OCI-LY7 (cell line): ENCODE results near the gene CELF3. TPM values are rescaled to one million over a fixed set of nuclear protein-coding genes. Genes with fewer than 3 reads are reported as not detected.

Experiments
- BruUV-seq: library from RNA; stranded (reverse); fragments of 400-500 nt; replicated peaks from 2 replicates; lab custom pipeline; 2021; lab: Mats Ljungman, UMichigan
- CTCF ChIA-PET: fragments of 300-600 bp; sonication (Branson Sonifier 250); formaldehyde crosslinking; loops from one replicate; lab custom pipeline; 2022; ENCODE audit warnings: antibody characterized with exemption; ENCODE audit not compliant: unreplicated experiment; lab: Charles Lee
- POLR2A ChIA-PET: fragments of 300-600 bp; sonication (Branson Sonifier 250); formaldehyde crosslinking; loops from one replicate; lab custom pipeline; 2022; ENCODE audit warnings: antibody characterized with exemption; lab: Charles Lee
- DNase-seq: peaks from one replicate; pipeline ENCODE4 v3.0.0-alpha.2; 2015; ENCODE audit warnings: low spot score
- H2AFZ ChIP-seq: fragments of 200-600 bp; sonication (generic), shearing (Covaris generic); 2 replicates; pipeline ENCODE4 v1.6.1; 2014; ENCODE audit warnings: mild to moderate bottlenecking, antibody characterized with exemption, low read length, moderate library complexity
- H3K27ac ChIP-seq: fragments of 200-600 bp; sonication (generic); 2 replicates; pipeline ENCODE4 v1.5.1; 2014; ENCODE audit warnings: mixed run types, low read depth, mild to moderate bottlenecking, moderate library complexity, low read length, inconsistent platforms; ENCODE audit not compliant: poor library complexity, severe bottlenecking
- H3K36me3 ChIP-seq: fragments of 200-600 bp; sonication (generic); 2 replicates; pipeline ENCODE4 v1.6.1; 2014; ENCODE audit warnings: mild to moderate bottlenecking, antibody characterized with exemption, low read length, moderate library complexity, mixed read lengths; ENCODE audit not compliant: insufficient read depth
- H3K4me1 ChIP-seq: fragments of 200-600 bp; sonication (generic); 2 replicates; pipeline ENCODE4 v1.5.1; 2014; ENCODE audit warnings: mild to moderate bottlenecking, low read length; ENCODE audit not compliant: insufficient read depth, poor library complexity, severe bottlenecking
- H3K4me2 ChIP-seq: fragments of 200-600 bp; sonication (generic); 2 replicates; pipeline ENCODE4 v1.6.1; 2014; ENCODE audit warnings: mild to moderate bottlenecking, low read length
- H3K4me3 ChIP-seq: fragments of 200-600 bp; sonication (generic); 2 replicates; pipeline ENCODE4 v1.5.1; 2014; ENCODE audit warnings: mild to moderate bottlenecking, low read depth, low read length; ENCODE audit not compliant: poor library complexity, severe bottlenecking
- H3K79me2 ChIP-seq: fragments of 200-600 bp; sonication (generic); 2 replicates; pipeline ENCODE4 v1.6.1; 2016; ENCODE audit warnings: low read depth, mild to moderate bottlenecking, low read length, moderate library complexity, mixed read lengths; ENCODE audit not compliant: insufficient read depth
- H3K9me2 ChIP-seq: fragments of 200-600 bp; sonication (generic); 2 replicates; pipeline ENCODE4 v1.6.1; 2016; ENCODE audit warnings: mild to moderate bottlenecking, low read length, mixed read lengths; ENCODE audit not compliant: insufficient read depth
- H3K9me3 ChIP-seq: fragments of 200-600 bp; sonication (generic); 2 replicates; pipeline ENCODE4 v1.6.1; 2014; ENCODE audit warnings: mild to moderate bottlenecking, mixed run types, low read length, mixed read lengths
- H4K20me1 ChIP-seq: fragments of 200-600 bp; sonication (generic); 2 replicates; pipeline ENCODE4 v1.6.1; 2014; ENCODE audit warnings: mild to moderate bottlenecking, antibody characterized with exemption, low read length, moderate library complexity, mixed read lengths; ENCODE audit not compliant: insufficient read depth
- EZH2phosphoT487 ChIP-seq: fragments of 200-600 bp; sonication (generic); IDR thresholded peaks from 2 replicates; pipeline ENCODE4 v1.6.1; 2018; ENCODE audit warnings: low read depth, borderline replicate concordance, mild to moderate bottlenecking, mixed run types, antibody characterized with exemption, low read length, moderate library complexity, mixed read lengths
- intact Hi-C: fragments of 100-400 bp; cut with micrococcal nuclease; formaldehyde crosslinking; loops from one replicate; pipeline ENCODE4 v1.10.0; 2022; ENCODE audit not compliant: unreplicated experiment
- total RNA-seq, 2 experiments: library from RNA; depleted of rRNA in 1 of 2; stranded (reverse); fragments of >200 nt in 1 of 2; shearing (Covaris generic) in 1 of 2; gene quantifications; 2 replicates each; pipeline ENCODE4 v1.2.3, GENCODE V29; 2014 to 2022
- TF ChIP-seq, protein P1 (sequence below): fragments of 200-600 bp; sonication (generic); conservative IDR thresholded peaks from 2 replicates; pipeline ENCODE4 v1.5.1; 2014; ENCODE audit warnings: mild to moderate bottlenecking, antibody characterized with exemption, low read length, moderate library complexity, mixed read lengths

Gene CELF3
- total RNA-seq, 2 experiments from 2014 or later, result not detected

DNA sequence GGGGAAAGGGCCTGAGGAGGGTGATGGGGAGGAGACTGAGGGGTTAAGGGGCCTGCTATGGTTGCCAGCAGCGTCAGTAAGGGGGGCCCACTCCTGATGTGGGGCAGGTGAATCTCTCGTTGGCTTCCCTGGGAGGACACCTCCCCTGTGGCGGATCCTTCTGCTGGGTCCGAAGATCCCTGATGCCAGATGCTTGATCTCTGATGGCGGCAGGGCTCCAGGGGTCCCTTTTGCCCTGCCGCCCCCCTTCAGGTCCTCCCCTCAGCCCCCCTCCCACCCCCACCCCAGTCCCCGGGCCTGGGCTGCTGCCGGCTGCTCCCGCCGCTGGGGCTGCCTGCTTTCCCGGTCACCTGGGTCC lies 219 bp downstream of the CELF3 start:
- Histone ChIP-seq H2AFZ (no peak overlapping the region), H3K36me3 (no peaks in the 10 kb centered on the region), H3K9me2 (no peaks in the 10 kb centered on the region), H3K4me2 (no peak overlapping the region), H3K4me1 (peaks cover 10% of the 10 kb centered on the region), H4K20me1 (no peaks in the 10 kb centered on the region), H3K9me3 (no peaks in the 10 kb centered on the region), H3K4me3 (no peak overlapping the region), H3K79me2 (no peaks in the 10 kb centered on the region), H3K27ac (no peak overlapping the region)
- intact Hi-C loops, result loop anchor here (5.0 kb wide), 1 partner anchor 121 kb away; the partner anchor contains the start of gene C2CD4D
- DNase-seq, result no peak
- BruUV-seq, result no TSS peak
- TF ChIP-seq, protein P1, sequence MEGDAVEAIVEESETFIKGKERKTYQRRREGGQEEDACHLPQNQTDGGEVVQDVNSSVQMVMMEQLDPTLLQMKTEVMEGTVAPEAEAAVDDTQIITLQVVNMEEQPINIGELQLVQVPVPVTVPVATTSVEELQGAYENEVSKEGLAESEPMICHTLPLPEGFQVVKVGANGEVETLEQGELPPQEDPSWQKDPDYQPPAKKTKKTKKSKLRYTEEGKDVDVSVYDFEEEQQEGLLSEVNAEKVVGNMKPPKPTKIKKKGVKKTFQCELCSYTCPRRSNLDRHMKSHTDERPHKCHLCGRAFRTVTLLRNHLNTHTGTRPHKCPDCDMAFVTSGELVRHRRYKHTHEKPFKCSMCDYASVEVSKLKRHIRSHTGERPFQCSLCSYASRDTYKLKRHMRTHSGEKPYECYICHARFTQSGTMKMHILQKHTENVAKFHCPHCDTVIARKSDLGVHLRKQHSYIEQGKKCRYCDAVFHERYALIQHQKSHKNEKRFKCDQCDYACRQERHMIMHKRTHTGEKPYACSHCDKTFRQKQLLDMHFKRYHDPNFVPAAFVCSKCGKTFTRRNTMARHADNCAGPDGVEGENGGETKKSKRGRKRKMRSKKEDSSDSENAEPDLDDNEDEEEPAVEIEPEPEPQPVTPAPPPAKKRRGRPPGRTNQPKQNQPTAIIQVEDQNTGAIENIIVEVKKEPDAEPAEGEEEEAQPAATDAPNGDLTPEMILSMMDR, result 0 out of 2 replicates have a peak, but pooled peaks have one; percentile 10
- no peak for TF ChIP-seq EZH2phosphoT487
- ChIA-PET POLR2A (no interaction called here), CTCF (no interaction called here)

DNA sequence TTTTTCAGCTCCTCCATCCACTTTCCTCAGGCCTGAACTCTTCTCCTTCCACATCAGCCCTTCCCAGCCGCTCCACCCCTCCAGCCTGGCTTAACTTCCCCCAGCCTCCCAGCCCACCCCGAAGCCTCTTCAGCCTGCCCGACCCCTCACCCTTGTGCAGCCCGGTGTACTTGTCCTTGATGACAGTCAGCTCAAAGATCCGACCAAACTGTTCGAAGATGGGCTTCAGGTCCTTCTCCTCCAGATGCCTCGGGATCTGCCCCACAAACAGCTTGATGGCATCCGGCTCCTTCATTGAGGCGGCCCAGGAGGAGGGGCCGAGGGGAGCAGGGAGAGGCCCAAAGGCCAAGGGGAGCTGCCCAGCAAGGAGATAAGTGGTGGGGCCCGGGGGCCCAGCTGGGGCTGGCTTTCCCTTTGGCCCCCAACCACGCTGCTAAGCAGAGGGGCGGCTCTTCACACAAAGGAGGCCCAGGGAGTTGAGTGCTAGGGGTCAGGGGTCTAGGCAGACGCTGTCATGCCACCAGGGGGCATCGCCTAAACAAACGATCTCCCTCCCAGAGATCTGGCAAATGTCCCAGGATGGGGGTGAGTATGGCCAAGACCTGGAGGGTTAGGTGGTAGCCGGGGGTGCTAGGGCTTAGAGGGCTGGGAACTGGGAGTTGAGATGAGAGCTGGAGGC lies 738 bp downstream of the CELF3 start:
- no peaks in the 10 kb centered on the region for H3K9me3 ChIP-seq
- POLR2A ChIA-PET, result no interaction called here
- no peak overlapping the region for H3K4me2 ChIP-seq
- DNase-seq, result peak; percentile 34
- H2AFZ ChIP-seq, result no peak overlapping the region
- CTCF ChIA-PET, result no interaction called here
- TF ChIP-seq, protein P1, result peak; percentile 59
- TF ChIP-seq EZH2phosphoT487, result no peak
- no peak overlapping the region for H3K27ac ChIP-seq
- H3K4me3 ChIP-seq, result no peak overlapping the region
- H4K20me1 ChIP-seq, result no peaks in the 10 kb centered on the region
- intact Hi-C loops, result loop anchor here (5.0 kb wide), 1 partner anchor 121 kb away; the partner anchor contains the start of gene C2CD4D
- BruUV-seq, result no TSS peak
- H3K79me2 ChIP-seq, result no peaks in the 10 kb centered on the region
- H3K4me1 ChIP-seq, result peaks cover 7% of the 10 kb centered on the region
- H3K36me3 ChIP-seq, result no peaks in the 10 kb centered on the region
- H3K9me2 ChIP-seq, result no peaks in the 10 kb centered on the region
